GM21717 (cell line): Measurements from ENCODE around the gene TTBK2.
"Not testable (repeated sequence)": the region's sequence is repeated elsewhere in the genome, so short reads cannot be mapped to it uniquely, and the experiment has no call there.

Experiments
- ATAC-seq: cut with Tn5 transposase; IDR thresholded peaks from one replicate; pipeline ENCODE4 v1.9.1; 2021; ENCODE audit warnings: mild to moderate bottlenecking, moderate library complexity; ENCODE audit not compliant: unreplicated experiment

The TTBK2 gene

GRCh38 chr15:42911058-42911592, 9.5 kb downstream of the TTBK2 start:
- no peak for ATAC-seq

- ATAC-seq, result no peak
These were observed 12.0 kb downstream of the TTBK2 start for GRCh38 chr15:42908538-42908937.

- ATAC-seq, result no peak
These were observed 16.9 kb downstream of the TTBK2 start for GRCh38 chr15:42903388-42904324.

- not testable (repeated sequence) for ATAC-seq
These were observed 26.7 kb downstream of the TTBK2 start for GRCh38 chr15:42893911-42894310.

- no peak for ATAC-seq
These were observed 29.0 kb downstream of the TTBK2 start for GRCh38 chr15:42891569-42891968.

GRCh38 chr15:42890161-42890913, 30.2 kb downstream of the TTBK2 start:
- ATAC-seq, result no peak

- ATAC-seq, result not testable (repeated sequence)
These were observed 33.2 kb downstream of the TTBK2 start for GRCh38 chr15:42887384-42887783.

GRCh38 chr15:42880121-42880520, 40.5 kb downstream of the TTBK2 start:
- no peak for ATAC-seq

GRCh38 chr15:42879443-42879842, 41.1 kb downstream of the TTBK2 start:
- ATAC-seq, result no peak

- no peak for ATAC-seq
These were observed 44.4 kb downstream of the TTBK2 start for GRCh38 chr15:42876224-42876623.

- ATAC-seq, result no peak
These were observed 51.9 kb downstream of the TTBK2 start for GRCh38 chr15:42868683-42869082.

GRCh38 chr15:42863572-42864239, 56.9 kb downstream of the TTBK2 start:
- ATAC-seq, result no peak

- ATAC-seq, result no peak
These were observed 61.4 kb downstream of the TTBK2 start for GRCh38 chr15:42858999-42859789.

- ATAC-seq, result no peak
These were observed 62.0 kb downstream of the TTBK2 start for GRCh38 chr15:42858540-42858939.

- ATAC-seq, result no peak
These were observed 66.0 kb downstream of the TTBK2 start for GRCh38 chr15:42854576-42854975.

GRCh38 chr15:42849836-42850235, 70.7 kb downstream of the TTBK2 start:
- ATAC-seq, result no peak

- no peak for ATAC-seq
These were observed 71.7 kb downstream of the TTBK2 start for GRCh38 chr15:42848846-42849245.

- no peak for ATAC-seq
These were observed 73.9 kb downstream of the TTBK2 start for GRCh38 chr15:42846647-42847046.

GRCh38 chr15:42845581-42845980, 75.0 kb downstream of the TTBK2 start:
- no peak for ATAC-seq

GRCh38 chr15:42843699-42844098, 76.9 kb downstream of the TTBK2 start:
- no peak for ATAC-seq
